OCI-M2 (cell line): ENCODE measurements around the gene LLGL1.

Experiments
- DNase-seq: peaks from one replicate; lab custom pipeline; 2025; ENCODE audit not compliant: unreplicated experiment; lab: John Stamatoyannopoulos, UW

The LLGL1 gene

DNA sequence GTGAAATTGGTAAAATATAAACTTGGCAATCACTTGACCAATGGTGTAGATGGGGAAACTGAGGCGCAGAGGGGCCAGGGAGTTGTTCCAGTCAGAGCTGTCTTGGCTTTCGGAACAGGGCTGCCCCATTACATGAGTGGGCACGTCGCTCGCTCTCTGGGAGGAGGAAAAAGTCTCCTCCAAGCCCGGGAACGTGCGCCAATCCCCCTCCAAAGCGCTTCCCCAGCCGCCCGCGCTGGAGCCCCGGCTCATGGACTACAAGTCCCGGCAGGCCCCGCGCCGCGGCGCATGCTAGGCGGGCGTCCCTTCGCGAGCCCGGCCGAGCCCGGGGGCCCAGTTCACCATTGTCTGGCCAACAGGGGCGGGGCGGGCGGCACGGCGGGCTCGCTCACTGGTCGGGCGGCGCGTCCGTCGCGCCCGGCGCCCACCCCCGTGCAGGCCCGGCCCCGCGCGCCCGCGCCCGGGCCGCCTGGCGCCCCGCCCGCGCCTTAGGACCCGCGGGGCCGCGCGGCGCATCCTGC lies at the start of gene LLGL1:
Gene LLGL1, plus strand, starts transcription at position 515 of the 521 bp plus-strand sequence. CDS start 48 bp downstream, outside the sequence.
- peak; percentile 43 for DNase-seq

DNA sequence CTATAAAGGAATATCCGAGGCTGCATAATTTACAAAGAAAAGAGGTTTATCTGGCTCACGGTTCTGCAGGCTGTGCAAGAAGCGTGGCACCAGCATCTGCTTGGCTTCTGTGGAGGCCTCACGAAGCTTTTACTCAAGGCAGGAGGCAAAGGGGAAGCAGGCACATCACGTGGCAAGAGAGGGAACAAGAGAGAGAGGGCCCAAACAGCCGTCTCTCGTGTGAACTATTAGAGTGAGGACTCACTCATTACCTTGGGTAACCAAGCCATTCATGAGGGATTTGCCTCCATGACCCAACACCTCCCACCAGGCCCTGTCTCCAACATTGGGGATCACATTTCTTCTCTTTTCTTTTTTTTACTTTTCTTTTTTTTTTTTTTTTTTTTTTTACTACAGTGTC lies 49.3 kb upstream of the LLGL1 start:
- no peak for DNase-seq

GRCh38 chr17:18177133-18177532 lies 48.3 kb upstream of the LLGL1 start:
- DNase-seq = no peak

GRCh38 chr17:18177722-18178121 lies 47.7 kb upstream of the LLGL1 start:
- no peak for DNase-seq

DNA sequence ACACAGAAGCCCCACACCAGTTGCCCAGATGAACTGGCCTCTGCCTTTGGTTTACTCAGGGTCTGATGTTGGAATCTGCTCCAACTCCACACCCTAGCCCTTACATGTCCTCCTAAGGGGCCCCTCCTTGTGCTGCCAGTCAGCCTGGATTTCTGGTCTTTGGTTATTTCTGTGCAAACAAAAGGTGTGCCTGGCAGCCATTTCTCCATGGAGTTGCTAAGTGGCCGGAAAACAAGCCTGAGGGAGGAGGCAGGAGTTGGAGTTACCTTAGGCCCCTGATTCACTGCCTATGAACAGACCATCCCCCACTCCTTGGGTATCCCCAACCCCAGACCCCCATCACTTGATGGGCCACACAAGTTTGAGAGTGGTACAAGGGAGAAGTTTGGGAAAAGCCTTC lies 46.2 kb upstream of the LLGL1 start:
- DNase-seq = no peak

GRCh38 chr17:18179804-18180203 lies 45.6 kb upstream of the LLGL1 start:
- DNase-seq = no peak

GRCh38 chr17:18181358-18181757 lies 44.1 kb upstream of the LLGL1 start:
- DNase-seq = no peak

DNA sequence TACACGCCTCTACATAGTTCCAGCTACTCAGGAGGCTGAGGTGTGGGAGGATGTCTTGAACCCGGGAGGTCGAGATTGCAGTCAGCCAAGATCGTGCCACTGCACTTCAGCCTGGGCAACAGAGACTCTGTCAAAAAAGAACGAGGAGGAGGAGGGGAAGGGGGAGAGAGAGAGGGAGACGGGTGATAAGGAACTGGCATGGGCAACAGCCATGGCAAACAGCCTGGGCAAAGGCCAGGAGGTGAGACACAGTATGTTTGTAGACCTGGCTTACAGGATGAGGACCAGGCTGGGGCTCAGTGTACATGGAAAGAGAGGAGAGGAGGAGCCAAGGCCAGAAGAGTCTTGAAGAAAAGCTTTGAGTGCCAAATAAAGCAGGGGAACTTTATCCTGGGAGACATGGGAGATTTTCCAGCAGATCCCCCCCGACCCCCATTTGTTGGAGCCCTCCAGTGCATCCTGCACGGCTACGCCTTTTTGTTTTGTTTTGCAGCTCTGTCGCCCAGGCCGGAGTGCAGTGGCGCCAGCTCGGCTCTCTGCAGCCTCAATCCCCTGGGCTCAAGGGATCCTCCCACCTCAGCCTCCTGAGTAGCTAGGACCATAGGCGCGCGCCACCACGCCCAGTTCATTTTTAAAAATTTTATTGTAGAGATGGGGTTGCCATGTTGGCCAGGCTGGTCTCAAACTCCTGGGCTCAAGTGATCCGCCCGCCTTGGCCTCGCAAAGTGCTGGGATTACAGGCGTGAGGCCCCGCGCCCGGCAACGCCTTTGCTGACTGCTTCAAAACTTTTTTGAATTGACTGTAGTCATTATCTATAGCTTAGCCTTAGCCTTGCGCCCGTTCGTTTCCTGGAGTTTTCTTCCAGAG lies 43.1 kb upstream of the LLGL1 start:
- peak; percentile 9 for DNase-seq

- no peak for DNase-seq
Measured at GRCh38 chr17:18182978-18183333, 42.5 kb upstream of the LLGL1 start.

GRCh38 chr17:18183334-18184142 lies 41.9 kb upstream of the LLGL1 start, which contains the start of gene ALKBH5:
TSS of gene ALKBH5 (plus strand) at chr17:18183828. CDS start at chr17:18184244, 416 bp downstream.
- DNase-seq = peak; percentile 86

DNA sequence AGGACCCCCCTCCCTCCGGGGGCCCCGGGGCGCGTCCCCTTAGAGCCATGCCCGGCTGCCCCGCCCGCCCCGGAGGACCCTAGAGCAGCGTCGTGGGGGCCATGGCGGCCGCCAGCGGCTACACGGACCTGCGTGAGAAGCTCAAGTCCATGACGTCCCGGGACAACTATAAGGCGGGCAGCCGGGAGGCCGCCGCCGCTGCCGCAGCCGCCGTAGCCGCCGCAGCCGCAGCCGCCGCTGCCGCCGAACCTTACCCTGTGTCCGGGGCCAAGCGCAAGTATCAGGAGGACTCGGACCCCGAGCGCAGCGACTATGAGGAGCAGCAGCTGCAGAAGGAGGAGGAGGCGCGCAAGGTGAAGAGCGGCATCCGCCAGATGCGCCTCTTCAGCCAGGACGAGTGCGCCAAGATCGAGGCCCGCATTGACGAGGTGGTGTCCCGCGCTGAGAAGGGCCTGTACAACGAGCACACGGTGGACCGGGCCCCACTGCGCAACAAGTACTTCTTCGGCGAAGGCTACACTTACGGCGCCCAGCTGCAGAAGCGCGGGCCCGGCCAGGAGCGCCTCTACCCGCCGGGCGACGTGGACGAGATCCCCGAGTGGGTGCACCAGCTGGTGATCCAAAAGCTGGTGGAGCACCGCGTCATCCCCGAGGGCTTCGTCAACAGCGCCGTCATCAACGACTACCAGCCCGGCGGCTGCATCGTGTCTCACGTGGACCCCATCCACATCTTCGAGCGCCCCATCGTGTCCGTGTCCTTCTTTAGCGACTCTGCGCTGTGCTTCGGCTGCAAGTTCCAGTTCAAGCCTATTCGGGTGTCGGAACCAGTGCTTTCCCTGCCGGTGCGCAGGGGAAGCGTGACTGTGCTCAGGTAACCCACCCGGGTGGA lies 41.0 kb upstream of the LLGL1 start:
- no peak for DNase-seq

- no peak for DNase-seq
Measured at GRCh38 chr17:18185391-18185790, 40.0 kb upstream of the LLGL1 start.

- DNase-seq = no peak
Measured at GRCh38 chr17:18185832-18186626, 39.4 kb upstream of the LLGL1 start.

- no peak for DNase-seq
Measured at GRCh38 chr17:18186627-18186982, 38.8 kb upstream of the LLGL1 start.

DNA sequence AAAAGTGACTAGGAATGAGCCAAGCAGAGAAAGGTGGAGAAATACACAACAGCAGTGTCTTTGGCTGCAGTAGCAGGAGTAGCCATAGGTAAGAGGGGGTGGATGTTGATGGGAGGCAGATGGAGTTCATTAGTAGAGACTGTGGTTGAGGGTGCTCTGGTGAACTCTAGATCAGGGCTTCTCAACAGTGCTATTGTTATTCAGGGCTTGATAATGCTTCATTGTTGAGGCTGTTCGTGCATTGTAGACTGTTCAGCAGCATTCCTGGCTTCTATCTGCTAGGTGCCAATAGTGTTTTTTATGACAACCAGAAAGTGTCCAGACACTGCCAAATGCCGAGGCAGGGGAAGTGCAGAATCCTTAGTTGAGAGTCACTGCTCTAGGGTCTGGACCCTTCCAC lies 38.2 kb upstream of the LLGL1 start:
- no peak for DNase-seq

DNA sequence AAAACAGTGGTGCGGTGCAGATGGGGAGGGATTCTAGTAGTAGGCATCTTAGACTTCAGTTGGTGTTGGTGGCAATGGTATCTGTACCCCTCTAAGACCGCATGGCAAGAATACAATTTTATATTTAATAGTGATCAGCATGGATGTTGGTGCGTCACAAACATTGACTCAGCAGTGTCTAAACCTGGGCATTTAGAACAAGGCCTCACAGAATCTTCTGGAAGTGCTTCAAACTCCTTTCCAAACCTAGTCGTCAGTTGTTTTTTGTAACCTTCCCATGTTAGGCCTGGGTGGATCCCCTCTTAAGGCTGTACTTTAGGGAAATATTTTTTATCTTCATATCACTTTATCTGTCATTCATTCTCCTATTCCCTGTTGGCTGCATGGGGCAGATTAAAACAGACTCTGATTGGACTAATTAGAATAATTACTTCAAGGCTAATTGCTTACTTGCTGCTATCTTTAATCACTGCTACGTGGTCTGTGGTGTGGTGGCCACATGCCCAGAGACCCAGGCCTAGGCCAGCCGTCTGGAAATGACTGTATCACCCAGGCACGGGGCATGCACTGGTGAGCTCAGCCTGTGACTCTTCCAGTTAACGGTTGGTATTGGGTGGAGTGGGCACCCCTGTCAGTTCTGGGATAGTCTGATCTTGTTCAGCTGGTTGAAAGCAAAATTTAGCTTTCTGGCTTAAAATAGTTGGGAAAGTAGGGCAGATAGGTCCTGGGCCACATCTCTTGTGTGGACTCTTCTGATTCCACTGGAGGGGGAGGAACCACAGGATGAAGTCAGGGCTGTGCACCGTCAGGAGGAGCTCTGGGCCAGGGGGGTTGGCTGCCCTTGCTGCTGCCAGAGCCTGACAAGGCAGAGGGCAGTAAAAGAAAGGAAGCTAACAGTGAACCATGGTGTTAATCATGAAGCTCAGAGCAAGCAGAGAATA lies 37.3 kb upstream of the LLGL1 start:
- DNase-seq = no peak

DNA sequence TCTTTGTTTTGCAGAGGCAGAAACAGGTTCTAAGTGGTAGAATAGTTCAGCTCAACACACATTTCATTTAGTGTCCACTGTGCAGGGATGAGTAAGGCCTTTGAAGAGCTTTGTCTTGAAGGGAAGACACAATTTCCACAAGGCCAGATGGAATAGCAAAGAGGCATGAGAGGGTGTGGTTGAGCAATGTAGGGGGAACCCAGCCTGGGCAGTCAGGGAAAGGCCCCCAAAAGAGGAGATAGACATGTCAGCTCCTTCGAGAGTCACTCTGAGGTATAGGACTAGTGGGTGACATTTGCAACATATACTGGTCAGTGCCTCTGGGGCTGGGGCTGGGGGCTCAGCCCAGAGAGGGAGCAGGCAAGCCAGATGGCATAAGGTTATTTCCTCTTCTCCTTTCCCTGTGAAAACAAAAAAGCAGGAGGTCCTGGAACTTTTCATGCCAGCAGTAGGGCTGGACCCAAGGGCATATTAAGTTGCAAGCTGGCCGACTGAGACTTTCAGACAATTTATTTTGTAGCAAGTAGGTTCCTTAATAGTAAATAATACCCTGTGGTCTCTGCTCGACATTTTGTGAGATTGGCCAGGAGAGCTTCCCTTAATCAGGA lies 34.7 kb upstream of the LLGL1 start:
- no peak for DNase-seq

GRCh38 chr17:18191236-18191667 lies 34.2 kb upstream of the LLGL1 start:
- no peak for DNase-seq

- no peak for DNase-seq
Measured at GRCh38 chr17:18191967-18192366, 33.5 kb upstream of the LLGL1 start.
